Measurements from ENCODE around the gene GM2A. TPM values are rescaled to one million over a fixed set of nuclear protein-coding genes. Genes with fewer than 3 reads are reported as not detected.

Gene GM2A
- polyA plus RNA-seq, 1 of the 3 experiments (the other 2 are of a cell fraction), result 8.0 TPM

DNA sequence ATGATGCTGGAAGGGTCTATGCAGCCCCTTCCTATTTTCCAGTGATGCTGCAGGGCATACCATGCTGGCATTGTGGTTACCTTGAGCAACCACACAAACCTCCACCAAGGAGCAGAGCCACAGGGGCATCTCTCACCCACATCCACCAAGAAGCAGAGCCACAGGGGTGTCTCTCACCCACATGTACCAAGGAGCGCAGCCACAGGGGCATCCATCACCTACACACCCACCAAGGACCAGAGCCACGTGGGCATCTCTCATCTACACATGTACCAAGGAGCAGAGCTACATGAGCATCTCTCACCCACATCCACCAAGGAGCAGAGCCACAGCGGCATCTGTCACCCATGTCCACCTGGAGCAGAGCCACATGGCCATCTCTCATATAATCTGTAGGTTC is 8.8 kb upstream of the GM2A start (continued):
- TF ChIP-seq FOXM1 (IDR thresholded peaks at IDR 0.05; ENCODE audit: low read depth), result no peak
- TF ChIP-seq GATA2 (CRISPR knock-in tag; IDR thresholded peaks at IDR 0.05), result no peak
- TF ChIP-seq, protein P1, sequence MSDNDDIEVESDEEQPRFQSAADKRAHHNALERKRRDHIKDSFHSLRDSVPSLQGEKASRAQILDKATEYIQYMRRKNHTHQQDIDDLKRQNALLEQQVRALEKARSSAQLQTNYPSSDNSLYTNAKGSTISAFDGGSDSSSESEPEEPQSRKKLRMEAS (IDR thresholded peaks at IDR 0.05; ENCODE audit: low read depth), result no peak
- TF ChIP-seq EP300 (IDR thresholded peaks at IDR 0.05; ENCODE audit: borderline replicate concordance in 1 of 2, low read depth in 1 of 2, low read length in 1 of 2), result no peak

DNA sequence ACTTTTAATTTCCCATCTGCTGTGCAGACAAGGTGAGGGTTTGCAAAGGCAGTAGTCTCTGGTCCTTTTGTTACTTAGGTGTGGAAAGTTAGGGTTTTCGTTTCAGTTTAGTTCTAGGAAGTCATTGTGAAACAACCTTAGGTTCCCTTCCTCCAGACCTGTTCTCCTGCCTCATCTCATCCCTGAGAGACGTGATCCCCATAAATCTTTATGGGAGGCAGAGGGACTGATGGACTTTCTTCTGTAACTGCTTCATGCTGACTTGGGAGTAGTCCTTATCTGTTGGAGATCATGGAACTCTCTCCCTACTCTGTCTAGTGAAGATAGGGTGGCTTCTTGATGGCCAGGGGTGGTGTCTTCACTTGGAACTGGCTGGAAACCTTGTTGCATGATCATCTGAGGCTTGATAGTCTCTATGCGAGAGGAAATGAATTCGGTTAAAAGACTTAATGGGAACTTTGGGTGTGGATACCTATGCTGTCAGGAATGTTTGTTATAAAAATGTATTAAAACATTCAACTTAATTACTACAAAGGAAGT is 7.2 kb upstream of the GM2A start:
- Histone ChIP-seq H3K4me2 (no peak overlapping the region), H2AFZ (ENCODE audit: low read depth) (no peak overlapping the region), H3F3A (replicated peaks; ENCODE audit: insufficient read depth) (no peaks in the 10 kb centered on the region), H4K20me1 (ENCODE audit: insufficient read depth) (no peaks in the 10 kb centered on the region), H3K9me2 (no peaks in the 10 kb centered on the region), H3K9ac (no peak overlapping the region), H3K36me3 (replicated peaks in 1 of 2; ENCODE audit: control insufficient read depth in 1 of 2, insufficient read depth in 2 of 2, low read length in 1 of 2) (no peaks in the 10 kb centered on the region), H3K9me3 (no peaks in the 10 kb centered on the region), H3K27me3 (ENCODE audit: insufficient read depth) (peaks cover 5% of the 10 kb centered on the region; the same call in 1 of the 2 replicates), H3K4me3 (ENCODE audit: low read depth in 2 of 2, low read length in 1 of 2) (no peak overlapping the region), H3K79me2 (ENCODE audit: insufficient read depth) (no peaks in the 10 kb centered on the region), H3K27ac (ENCODE audit: low read depth in 2 of 2, low read length in 1 of 2) (no peak overlapping the region), H3K4me1 (ENCODE audit: control insufficient read depth in 1 of 2, insufficient read depth in 2 of 2, low read depth in 1 of 2, low read length in 1 of 2) (no peaks in the 10 kb centered on the region)
- ChIA-PET CTCF (no interaction called here), POLR2A (no interaction called here)
- DNase-seq, result no peak
- TF ChIP-seq SMC3 (IDR thresholded peaks at IDR 0.05; ENCODE audit: low read depth, low read length) (no peak), TEAD4 (IDR thresholded peaks at IDR 0.05; ENCODE audit: borderline replicate concordance, insufficient read depth) (no peak), JUND (IDR thresholded peaks at IDR 0.05) (no peak), YY1 (IDR thresholded peaks at IDR 0.05; ENCODE audit: low read depth) (no peak), ELF1 (IDR thresholded peaks at IDR 0.05) (no peak), EP300 (IDR thresholded peaks at IDR 0.05; ENCODE audit: borderline replicate concordance in 1 of 2, low read depth in 1 of 2, low read length in 1 of 2) (no peak), TCF12 (IDR thresholded peaks at IDR 0.05) (no peak), MXI1 (IDR thresholded peaks at IDR 0.05; ENCODE audit: low read depth, low read length) (no peak), FOXJ3 (CRISPR knock-in tag; IDR thresholded peaks at IDR 0.05) (no peak), FOSL2 (IDR thresholded peaks at IDR 0.05; ENCODE audit: borderline replicate concordance, low read depth) (no peak), GATA2 (CRISPR knock-in tag; IDR thresholded peaks at IDR 0.05) (no peak), SIN3A (IDR thresholded peaks at IDR 0.05; ENCODE audit: borderline replicate concordance, low read depth, low read length) (no peak), MEF2A (IDR thresholded peaks at IDR 0.05; ENCODE audit: borderline replicate concordance, low read depth) (no peak)
- TF ChIP-seq, protein P2, sequence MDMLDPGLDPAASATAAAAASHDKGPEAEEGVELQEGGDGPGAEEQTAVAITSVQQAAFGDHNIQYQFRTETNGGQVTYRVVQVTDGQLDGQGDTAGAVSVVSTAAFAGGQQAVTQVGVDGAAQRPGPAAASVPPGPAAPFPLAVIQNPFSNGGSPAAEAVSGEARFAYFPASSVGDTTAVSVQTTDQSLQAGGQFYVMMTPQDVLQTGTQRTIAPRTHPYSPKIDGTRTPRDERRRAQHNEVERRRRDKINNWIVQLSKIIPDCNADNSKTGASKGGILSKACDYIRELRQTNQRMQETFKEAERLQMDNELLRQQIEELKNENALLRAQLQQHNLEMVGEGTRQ (IDR thresholded peaks at IDR 0.05; ENCODE audit: borderline replicate concordance, low read depth, low read length), result no peak
- TF ChIP-seq, protein P3, sequence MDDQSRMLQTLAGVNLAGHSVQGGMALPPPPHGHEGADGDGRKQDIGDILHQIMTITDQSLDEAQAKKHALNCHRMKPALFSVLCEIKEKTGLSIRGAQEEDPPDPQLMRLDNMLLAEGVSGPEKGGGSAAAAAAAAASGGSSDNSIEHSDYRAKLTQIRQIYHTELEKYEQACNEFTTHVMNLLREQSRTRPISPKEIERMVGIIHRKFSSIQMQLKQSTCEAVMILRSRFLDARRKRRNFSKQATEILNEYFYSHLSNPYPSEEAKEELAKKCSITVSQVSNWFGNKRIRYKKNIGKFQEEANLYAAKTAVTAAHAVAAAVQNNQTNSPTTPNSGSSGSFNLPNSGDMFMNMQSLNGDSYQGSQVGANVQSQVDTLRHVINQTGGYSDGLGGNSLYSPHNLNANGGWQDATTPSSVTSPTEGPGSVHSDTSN (IDR thresholded peaks at IDR 0.05), result no peak
- WGBS (ENCODE audit: low lambda C conversion rate), result 51% methylated on average over 4 of the region's 4 CpGs

Measured in SK-N-SH (cell line).